SK-N-MC (cell line): ENCODE results near the gene PKD2L2.

ENCODE experiments used
- EZH2 ChIP-seq: fragments of 200-600 bp; sonication (generic); IDR thresholded peaks from one replicate; pipeline ENCODE4 v1.6.1; 2017; ENCODE audit warnings: antibody characterized with exemption
- FOXP2 ChIP-seq: optimal IDR thresholded peaks from 2 replicates; pipeline ENCODE3; 2011; ENCODE audit warnings: mild to moderate bottlenecking, moderate library complexity; ENCODE audit not compliant: insufficient read depth; ENCODE audit errors: extremely low read length, control extremely low read depth
- POLR2AphosphoS5 ChIP-seq: IDR thresholded peaks from 2 replicates; pipeline ENCODE4 v1.6.1; 2012; ENCODE audit warnings: mild to moderate bottlenecking, low read depth, low read length, borderline replicate concordance

DNA sequence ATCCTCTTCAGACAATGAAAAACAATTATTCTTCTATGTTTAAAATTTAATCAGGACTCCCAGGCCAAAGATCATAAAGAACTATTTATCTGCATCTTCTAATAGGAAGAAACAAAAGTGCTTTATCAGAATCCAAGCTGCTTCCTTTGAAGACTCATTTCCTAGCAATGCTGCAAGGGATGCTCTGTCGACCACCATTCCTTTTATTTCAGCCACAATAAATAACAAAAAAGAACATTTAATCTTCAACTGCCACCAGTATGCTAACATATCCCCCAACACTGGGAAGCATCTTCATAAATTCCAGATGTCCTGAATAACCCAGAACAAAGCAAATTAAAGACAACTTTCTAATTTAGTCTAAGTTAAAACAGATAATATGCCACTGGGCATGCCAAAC is 68.7 kb downstream of the PKD2L2 start:
- TF ChIP-seq EZH2: no peak
- TF ChIP-seq POLR2AphosphoS5: no peak
- no peak for TF ChIP-seq FOXP2
